Stimulated activated CD8-positive, alpha-beta memory T cell treated with anti-CD3 and anti-CD28 coated beads, Interleukin-15, amount 100 ng/mL, for 1 hour (primary cell): ENCODE results near the gene S100A5.
"Not testable (repeated sequence)": the region's sequence is repeated elsewhere in the genome, so short reads cannot be mapped to it uniquely, and the experiment has no call there.

Experiments used
- DNase-seq: peaks from one replicate; pipeline ENCODE4 v3.0.0-alpha.2; 2020; ENCODE audit warnings: low read depth

S100A5 gene, protein sequence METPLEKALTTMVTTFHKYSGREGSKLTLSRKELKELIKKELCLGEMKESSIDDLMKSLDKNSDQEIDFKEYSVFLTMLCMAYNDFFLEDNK

DNA sequence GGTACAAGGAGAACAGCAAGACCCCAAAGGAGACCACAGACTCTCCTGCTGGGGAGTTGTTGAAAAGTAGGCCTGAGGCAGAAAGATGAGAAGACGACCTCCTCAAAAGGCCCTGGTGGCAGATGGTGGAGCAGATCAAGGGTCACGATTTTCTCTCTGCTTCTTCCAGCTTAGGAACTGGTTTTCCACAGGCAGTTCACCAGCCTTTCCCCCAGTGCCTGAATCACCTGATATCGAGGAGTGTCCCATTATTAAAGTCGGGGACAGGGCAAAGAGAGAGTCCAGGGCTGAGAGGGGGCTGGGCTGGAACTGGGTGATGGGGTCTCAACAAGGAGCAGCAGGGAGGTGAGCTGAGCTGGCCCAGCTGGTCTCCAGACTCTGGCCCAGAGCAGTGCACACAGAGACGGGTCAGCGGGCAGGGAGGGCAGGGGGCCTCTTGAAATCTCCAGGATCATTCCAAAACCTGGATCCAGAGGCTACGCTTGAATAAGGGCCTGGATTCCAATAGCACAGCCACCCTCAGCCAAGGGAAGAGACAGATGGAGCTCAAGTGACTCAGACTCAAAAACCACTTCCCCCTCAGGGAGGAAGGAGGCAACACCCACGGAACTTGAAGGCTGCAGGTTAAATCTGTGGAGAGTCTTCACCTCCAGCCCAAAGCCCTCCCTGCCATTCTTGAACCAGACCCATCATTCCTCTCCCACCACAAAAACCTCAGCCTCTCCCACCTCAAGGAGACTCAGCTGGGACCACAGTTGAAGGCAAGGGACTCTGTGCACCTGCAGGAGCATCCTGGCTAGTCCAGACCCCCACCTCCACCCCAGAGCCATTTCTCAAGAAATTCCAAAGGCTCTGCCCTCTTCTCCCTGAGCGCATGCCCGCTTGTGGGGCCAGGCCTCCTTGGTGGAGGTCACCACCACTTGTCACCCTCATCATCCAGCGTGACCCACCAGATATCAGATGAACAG lies at the start of gene S100A5:
S100A5 (minus strand) TSS at position 541 of the 968 bp plus-strand sequence. CDS start 743 bp downstream, outside the sequence.
- DNase-seq: no peak

DNA sequence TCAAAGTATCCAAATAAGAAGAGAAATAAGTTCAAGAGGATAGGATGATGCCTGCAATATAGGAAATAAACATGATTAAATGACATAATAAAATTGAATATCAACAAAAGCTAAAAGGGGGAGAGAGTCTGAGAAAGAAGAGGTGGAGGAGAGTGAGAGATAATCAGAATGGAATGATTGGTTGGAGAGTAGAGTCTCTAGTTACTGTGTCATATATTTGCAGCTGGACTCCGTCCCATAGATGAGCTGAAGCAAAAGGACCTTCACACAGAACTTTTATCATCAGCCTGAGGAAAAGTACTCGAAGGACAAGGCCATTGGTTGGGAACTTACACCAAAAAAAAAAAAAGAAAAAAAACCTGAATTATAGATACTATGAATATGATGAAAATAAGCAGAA lies 47.7 kb upstream of the S100A5 start:
- DNase-seq: no peak

DNA sequence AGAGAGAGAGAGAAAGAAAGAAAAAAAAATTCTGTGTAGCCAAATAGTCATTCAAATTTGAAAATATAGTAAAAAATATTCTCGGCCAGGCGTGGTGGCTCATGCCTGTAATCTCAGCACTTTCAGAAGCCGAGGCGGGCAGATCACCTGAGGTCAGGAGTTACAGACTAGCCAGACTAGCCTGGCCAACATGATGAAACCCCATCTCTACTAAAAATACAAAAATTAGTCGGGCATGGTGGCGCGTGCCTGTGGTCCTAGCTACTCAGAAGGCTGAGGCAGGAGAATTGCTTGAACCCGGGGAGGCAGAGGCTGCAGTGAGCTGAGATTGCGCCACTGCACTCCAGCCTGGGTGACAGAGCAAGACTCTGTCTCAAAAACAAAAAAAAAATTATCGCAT lies 47.3 kb upstream of the S100A5 start:
- not testable (repeated sequence) for DNase-seq

DNA sequence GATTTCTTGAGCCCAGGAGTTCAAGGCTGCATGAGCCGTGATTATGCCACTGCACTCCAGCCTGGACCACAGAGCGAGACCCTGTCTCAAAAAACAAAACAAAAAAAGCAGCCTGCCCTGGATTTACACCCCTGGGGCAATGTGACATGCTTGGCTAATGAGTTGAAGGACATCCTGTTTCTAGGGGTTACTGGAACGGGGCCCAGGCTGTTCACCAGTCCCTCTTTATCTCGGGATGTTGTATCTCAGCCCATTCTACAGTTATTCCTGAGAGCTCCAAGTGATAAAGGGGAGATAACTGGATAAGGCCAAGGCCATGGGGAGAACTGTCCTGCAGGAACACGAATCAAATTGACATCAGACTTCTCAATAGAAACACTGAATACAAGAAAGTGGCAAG lies 46.6 kb upstream of the S100A5 start:
- no peak for DNase-seq

DNA sequence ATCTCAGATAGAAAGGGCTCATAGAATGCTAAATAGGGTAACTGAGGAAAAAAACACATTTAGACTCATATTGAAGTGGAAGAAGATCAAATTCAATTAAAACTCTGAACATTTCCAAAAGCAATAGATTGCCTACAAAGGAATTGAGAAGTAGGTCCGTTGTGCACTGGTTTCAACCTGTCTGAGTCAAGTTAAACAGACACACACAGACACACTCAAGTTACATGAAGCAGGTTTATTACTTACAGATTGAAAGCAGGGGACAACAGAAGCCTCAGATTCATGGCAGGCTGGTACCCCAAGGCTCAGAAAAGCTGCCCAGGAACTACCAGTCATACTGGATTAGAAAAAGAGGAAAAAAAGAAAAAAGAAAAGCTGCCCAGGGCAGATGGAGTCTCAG lies 45.6 kb upstream of the S100A5 start:
- no peak for DNase-seq

DNA sequence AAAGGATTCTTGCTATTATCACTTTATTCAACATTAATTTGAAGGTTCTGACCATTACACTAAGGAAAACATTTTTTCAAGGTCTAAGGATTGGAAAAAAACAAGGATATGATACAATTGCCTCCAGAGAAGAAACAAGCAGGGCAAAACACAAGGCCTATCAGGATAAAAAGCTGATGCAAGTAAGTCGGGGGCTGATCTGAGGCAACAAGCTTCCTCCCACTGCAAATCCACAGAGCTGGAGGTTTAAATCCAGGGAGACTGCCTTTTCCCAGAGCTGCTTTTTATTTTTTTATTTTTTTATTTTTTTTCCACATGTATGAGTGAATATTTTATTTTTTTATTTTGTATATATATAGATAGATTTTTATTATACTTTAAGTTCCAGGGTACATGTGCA lies 44.3 kb upstream of the S100A5 start:
- DNase-seq: no peak

DNA sequence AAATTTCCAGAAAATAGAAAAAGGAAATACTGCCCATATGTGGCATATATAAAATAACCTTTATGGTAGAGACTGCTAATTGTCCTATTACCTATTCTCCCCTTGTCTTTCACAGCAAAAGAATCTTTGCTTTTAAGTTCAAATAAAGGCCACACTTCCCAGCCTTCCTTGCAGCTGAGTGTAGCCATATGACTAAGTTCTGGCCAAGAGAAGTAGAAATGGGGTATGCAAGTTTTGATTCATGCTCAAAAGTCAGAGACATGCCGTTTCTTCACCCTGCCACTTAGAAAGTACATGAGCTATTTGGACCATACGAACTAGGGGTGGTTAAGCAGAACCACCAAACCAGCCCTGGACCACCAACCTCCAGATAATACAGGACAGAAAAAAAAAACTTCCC lies 43.2 kb upstream of the S100A5 start:
- DNase-seq: no peak

DNA sequence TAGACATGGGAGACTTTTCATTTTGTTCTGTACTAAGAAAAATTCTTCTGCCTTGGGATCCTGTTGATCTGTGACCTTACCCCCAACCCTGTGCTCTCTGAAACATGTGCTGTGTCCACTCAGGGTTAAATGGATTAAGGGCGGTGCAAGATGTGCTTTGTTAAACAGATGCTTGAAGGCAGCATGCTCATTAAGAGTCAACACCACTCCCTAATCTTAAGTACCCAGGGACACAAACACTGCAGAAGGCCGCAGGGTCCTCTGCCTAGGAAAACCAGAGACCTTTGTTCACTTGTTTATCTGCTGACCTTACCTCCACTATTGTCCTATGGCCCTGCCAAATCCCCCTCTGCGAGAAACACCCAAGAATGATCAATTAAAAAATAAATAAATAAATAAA lies 42.8 kb upstream of the S100A5 start:
- DNase-seq: not testable (repeated sequence)

DNA sequence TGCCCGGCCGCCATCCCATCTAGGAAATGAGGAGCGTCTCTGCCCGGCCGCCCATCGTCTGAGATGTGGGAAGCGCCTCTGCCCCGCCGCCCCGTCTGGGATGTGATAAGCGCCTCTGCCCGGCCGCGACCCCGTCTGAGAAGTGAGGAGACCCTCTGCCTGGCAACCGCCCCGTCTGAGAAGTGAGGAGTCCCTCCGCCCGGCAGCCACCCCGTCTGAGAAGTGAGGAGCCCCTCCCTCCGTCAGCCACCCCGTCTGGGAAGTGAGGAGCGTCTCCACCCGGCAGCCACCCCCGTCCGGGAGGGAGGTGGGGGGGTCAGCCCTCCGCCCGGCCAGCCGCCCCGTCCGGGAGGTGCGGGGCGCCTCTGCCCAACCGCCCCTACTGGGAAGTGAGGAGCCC lies 42.1 kb upstream of the S100A5 start:
- DNase-seq: not testable (repeated sequence)

DNA sequence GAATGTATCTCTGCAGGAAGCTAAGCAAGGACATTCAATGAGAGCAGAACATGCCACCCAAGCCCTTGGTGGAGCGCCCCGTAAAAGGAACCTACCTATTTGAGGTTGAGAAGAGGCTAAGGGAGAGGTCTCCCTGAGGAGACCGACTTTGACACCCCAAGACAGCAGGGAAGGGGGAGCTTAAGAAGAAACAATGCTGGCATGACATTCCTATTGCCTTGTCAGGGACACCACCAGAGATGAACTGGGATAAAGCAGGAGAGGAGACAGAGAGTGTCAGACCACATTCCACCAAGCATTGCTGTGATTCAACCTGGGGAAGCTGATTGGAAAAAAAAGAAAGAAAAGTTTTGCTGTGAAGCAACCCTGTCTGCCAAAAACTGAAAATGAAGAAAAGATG lies 38.2 kb upstream of the S100A5 start:
- no peak for DNase-seq

DNA sequence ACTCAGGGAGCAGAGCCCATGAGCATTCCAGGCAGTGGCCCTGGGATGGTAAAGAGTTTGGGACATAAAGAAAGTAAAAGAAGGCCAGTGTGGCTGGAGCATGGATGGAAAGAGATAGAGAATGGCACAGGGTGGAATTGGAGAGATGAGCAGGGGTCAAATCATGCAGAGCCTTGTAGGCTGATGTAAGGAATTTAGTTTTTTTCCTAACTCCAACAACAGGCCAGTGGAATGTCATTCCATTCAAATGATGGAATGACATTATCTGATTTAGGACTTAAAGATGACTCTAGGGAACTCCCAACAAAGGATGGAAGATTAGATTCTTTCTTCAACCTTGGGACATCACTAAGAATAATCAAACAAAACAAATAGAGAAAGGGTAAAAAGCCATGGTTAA lies 37.8 kb upstream of the S100A5 start:
- DNase-seq: no peak

DNA sequence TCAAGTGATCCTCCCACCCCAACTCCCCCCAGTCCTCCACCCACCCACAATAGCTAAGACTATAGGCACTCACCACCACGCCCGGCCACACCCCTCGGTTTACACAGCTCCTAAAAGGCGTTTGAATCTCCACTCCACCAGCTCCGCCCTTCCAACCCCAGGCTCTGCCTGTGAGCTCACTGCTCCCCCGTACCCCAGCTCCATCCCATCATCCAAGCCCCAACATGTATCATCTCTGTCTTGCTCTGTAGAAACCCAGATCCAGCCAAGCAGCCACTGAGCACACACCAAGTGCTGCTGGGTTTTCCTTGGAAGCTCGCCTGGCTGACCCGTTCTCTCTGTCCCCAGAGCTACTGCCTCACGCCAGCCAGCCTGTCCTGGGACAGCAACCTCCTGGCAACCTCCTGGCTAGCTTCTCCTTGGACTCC lies 36.9 kb upstream of the S100A5 start:
- no peak for DNase-seq

DNA sequence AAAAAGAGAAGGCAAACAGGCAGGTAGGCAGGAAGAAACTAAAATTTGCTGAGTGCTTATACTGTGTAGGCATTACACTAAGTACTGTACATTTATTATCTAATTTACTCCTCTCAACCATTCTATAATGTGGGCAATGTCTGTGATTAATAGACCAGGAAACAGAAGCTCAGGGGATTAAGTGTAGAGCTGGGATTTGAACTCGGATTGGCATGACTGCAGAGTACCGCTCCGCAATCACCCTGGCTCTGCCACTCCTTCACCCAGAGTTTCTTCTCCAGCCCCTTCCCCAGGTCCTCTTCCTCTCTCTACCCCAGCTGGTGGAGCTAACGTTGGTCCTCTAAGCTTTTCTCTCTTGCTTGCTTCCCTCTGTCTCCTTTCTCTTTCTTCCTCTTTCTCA lies 36.4 kb upstream of the S100A5 start:
- DNase-seq: no peak

DNA sequence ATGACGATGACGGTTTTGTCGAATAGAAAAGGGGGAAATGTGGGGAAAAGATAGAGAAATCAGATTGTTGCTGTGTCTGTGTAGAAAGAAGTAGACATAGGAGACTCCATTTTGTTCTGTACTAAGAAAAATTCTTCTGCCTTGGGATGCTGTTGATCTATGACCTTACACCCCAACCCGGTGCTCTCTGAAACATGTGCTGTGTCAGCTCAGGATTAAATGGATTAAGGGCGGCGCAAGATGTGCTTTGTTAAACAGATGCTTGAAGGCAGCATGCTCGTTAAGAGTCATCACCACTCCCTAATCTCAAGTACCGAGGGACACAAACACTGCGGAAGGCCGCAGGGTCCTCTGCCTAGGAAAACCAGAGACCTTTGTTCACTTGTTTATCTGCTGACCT lies 34.8 kb upstream of the S100A5 start:
- not testable (repeated sequence) for DNase-seq

DNA sequence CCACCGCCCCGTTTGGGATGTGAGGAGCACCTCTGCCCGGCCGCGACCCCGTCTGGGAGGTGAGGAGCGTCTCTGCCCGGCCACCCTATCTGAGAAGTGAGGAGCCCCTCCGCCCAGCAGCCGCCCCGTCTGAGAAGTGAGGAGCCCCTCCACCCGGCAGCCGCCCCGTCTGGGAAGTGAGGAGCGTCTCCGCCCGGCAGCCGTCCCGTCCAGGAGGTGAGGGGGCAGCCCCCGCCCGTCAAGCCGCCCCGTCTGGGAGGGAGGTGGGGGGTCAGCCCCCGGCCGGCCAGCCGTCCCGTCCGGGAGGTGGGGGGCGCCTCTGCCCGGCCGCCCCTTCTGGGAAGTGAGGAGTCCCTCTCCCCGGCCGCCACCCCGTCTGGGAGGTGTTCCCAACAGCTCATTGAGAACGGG lies 34.4 kb upstream of the S100A5 start:
- not testable (repeated sequence) for DNase-seq

DNA sequence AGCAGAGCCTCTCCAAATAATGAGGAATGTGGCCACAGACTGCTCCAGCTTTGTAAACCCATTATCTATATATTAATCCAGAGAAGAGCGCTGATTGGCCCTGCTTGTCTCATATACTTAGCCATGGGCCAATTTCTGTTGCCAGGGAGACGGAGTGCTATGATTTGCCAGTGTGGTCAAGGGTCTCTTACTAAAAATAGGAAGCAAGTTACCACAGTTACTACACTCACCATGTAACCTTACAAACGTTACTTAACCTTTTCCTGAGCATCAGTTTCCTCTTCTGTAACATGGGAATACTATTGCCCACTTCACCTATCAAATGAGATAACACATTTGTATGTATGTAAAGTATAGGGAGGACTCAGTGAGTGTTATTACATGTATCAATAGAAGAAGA lies 32.6 kb upstream of the S100A5 start:
- no peak for DNase-seq

DNA sequence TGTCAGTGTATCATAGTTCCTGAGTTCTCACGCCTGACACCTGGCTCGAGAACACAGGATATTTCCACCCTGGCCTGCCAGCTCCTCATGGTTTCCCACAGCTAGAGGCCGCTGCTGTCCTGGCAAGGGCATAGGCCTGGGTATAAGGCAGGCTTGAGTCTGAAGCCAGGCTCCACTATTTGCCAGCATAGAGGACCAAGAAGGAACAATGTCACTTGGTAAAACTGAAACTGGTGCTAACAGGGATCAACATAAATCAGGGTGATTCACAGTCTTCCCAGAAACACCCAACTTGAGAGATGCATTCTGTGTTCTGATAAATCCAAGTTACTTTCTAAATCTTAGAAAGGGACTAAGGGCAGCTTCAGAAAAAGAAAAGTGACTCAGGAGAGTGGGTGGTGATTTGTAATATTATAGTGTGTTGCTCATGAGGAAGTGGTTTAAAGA lies 31.9 kb upstream of the S100A5 start:
- DNase-seq: no peak

DNA sequence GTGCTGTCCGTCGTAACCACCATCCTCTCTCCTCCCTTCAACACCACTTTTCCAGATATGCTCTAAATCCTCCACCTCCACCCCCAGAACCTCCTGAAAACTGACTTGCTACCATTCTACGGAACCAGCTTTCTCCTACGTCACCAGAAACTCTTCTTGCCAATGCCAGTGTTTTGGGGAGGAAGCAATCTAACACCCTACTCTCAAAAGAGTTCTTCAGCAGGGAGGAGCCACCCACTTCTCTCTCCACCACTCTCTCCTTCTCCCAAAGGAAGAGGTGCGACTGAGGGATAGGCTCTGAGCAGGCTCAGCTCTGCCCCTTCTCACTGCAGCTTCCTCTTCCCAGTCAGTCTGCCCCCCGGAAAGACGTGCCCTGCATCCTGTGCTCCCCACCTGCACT lies 31.0 kb upstream of the S100A5 start:
- DNase-seq: no peak

DNA sequence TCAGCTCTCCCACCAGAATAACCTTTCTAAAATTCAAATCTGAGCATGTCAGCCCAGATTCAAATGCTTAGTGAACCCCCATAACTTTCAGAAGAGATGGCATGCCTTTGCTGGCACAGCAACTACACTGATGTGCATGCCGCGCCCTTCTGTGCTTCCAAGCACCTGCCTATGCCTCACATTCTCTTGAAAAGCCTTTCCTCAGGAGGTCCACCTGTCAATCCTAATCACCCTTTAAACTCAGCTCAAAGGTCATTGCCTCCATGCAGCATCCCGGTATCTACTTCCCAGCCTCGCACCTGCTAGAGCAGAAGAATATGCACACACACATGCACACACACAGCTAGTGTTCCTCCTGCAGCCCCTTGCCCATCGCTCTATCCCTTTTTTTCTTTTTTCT lies 30.1 kb upstream of the S100A5 start:
- no peak for DNase-seq

DNA sequence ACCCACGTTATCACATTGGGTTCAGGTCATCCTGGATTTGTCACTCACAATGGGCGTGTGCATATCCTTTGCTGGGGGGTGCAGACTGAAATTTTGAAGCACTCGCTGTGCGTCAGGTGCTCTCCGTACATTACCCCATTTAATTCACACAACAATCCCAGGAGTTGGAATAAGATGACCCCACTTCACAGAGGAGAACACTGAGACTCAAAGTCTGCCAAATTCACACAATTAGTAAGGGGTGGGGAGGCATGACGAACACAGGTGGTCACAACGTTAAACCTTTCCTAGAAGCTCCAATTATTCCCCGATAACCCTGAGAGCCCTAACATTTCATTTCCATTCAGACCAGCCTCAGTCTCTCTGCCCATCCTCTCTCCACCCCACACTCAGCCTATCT lies 28.7 kb upstream of the S100A5 start:
- no peak for DNase-seq

DNA sequence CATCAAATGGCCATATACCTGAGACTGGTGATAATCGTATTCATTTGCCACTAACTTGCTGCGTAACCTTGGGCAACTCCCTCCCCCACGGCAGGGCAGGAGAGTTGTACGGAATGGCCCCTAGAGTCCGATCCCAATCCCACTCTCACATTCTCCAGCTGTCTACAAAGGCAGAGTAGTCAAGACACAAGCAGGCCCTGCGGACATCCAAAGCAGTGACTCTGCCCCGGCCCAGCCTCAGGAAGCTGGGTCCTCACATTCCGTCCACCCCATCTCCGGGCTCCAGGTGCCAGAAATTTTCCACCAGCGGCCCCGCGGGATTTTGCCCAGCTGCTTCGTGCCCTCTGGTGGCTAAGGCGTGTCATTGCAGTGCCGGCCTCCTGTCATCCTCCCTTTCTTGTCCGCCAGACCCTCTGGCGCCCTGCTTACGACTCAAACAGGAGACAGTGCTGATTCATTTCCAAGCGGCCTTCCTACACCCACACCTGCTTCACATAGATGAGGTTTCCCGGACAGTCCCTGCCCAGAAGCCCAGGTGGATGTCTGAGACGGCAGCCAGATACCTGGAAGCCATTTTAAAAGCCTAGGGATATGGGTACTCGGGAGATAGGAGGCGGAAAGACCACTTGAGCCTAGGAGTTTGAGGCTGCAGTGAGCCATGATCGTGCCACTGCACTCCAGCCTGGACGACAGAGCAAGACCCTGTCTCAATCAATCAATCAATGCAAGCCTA lies 27.8 kb upstream of the S100A5 start:
- peak; percentile 69 for DNase-seq

DNA sequence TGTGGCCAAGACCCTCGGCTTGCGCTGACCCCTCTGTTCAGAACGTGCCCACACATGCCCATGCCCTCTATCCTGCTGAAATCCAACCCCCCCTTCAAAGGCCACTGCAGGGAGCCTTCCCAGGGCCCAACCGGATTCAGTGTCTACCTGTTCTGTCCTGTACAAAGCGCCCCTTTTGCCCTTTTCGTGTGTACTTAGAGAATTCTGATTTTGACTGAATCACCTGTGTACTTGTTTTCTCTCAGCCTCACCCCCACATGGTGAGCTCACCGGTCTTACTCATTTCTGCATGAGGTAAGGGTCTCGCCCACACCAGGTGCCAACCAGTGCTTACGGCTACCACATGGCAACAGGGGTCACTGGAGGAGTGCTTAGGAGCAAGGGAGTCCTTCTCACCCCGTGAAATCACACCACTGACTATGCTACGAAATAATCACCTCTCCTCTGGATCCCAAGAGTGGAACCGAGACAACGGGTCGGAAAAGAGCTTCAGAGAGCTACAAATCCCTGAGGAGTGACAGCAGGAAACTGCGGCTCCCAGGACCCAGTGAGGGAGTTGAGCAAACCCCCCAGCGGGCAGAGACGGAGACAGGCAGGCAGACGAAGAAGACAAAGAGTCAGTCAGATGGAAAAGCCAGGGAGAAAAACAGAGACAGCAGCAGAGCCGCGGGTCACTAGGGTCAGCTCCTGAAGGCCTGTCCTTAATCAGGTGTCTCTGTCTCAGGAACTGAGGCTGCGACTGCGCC lies 27.1 kb upstream of the S100A5 start:
- no peak for DNase-seq
